Left lung (tissue), 10 donors: ENCODE results near the gene B3GNT4. TPM values are rescaled to one million over a fixed set of nuclear protein-coding genes. Genes with fewer than 3 reads are reported as not detected.

Experiments used
- ATAC-seq: fragments of 200-7000 bp; cut with Tn5 transposase; one replicate; pipeline ENCODE4 v1.9.1; 2020; ENCODE audit warnings: moderate library complexity
- DNase-seq, 4 donors: peaks; one replicate each; pipeline ENCODE4 v3.0.0-alpha.2; 2013 to 2020
- H3K27ac ChIP-seq, 2 donors: fragments of 200-600 bp; sonication (generic) in 1 of 2; one replicate each; pipeline versions ENCODE4 v1.5.0 to v1.8.0; 2020 to 2021
- H3K27me3 ChIP-seq, 2 donors: fragments of 200-600 bp; sonication (generic) in 1 of 2; one replicate each; pipeline versions ENCODE4 v1.5.0 to v1.8.0; 2020 to 2021
- H3K36me3 ChIP-seq, 2 donors: fragments of 200-600 bp; sonication (generic) in 1 of 2; one replicate each; pipeline versions ENCODE4 v1.5.0 to v1.8.0; 2020 to 2021
- H3K4me1 ChIP-seq, 2 donors: fragments of 200-600 bp; one replicate each; pipeline ENCODE4 v1.8.0; 2021
- H3K4me3 ChIP-seq, 2 donors: fragments of 200-600 bp; sonication (generic) in 1 of 2; one replicate each; pipeline versions ENCODE4 v1.5.0 to v1.8.0; 2020 to 2021; ENCODE audit warnings: mild to moderate bottlenecking in 1 of 2
- H3K9me3 ChIP-seq, 2 donors: fragments of 200-600 bp; sonication (generic) in 1 of 2; one replicate each; pipeline versions ENCODE4 v1.5.0 to v1.8.0; 2020 to 2021
- CTCF ChIP-seq, 2 donors: fragments of 200-600 bp; sonication (generic) in 1 of 2; IDR thresholded peaks; one replicate each; pipeline versions ENCODE4 v1.5.0 to v1.8.0; 2021; ENCODE audit warnings: antibody characterized with exemption in 2 of 2
- intact Hi-C, 2 donors: fragments of 100-400 bp; cut with DNase I; formaldehyde crosslinking; loops; one replicate each; pipeline versions ENCODE4 v1.11.2 to v1.14.2; 2022
- polyA plus RNA-seq, 6 donors: library from polyadenylated mRNA; unstranded; fragments of 120-200 nt; gene quantifications; one replicate each; pipeline ENCODE4 v1.2.1, GENCODE V29; 2013; ENCODE audit not compliant: insufficient read length in 6 of 6
- total RNA-seq, 2 donors: library from RNA; stranded (reverse); fragmentation: NEBNext Ultra II Directional; extraction: Animal tissue kit (Norgen Biotek cat#: 25700); gene quantifications; one replicate each; pipeline ENCODE4 v1.2.1, GENCODE V29; 2021
- donor health status: DM: no; HTN: yes; CAD: no.
- donor health status: DM: no; HTN: no; CAD: no.

The B3GNT4 gene
- total and polyA plus RNA-seq, 8 donors, result 0.22 to 1.6 (median 0.82) TPM

- DNase-seq, result no peak
- no peak for ATAC-seq
- Histone ChIP-seq H3K27ac (no peak overlapping the region), H3K36me3 (peaks cover 0 to 75% of the 10 kb centered on the region in 2 donors), H3K4me3 (no peak overlapping the region), H3K9me3 (no peaks in the 10 kb centered on the region), H3K27me3 (no peaks in the 10 kb centered on the region), H3K4me1 (no peaks in the 10 kb centered on the region)
- no peak for TF ChIP-seq CTCF (IDR thresholded peaks at IDR 0.05)
- intact Hi-C loops, result no loop called here
These were observed 29.2 kb downstream of the B3GNT4 start for GRCh38 chr12:122232691-122233090.

GRCh38 chr12:122235741-122236140 is 32.2 kb downstream of the B3GNT4 start:
- no peaks in the 10 kb centered on the region for H3K9me3 ChIP-seq
- H3K27ac ChIP-seq, result peak overlapping the region in 1 of 2 donors; percentile 3
- no peak overlapping the region for H3K4me3 ChIP-seq
- TF ChIP-seq CTCF (IDR thresholded peaks at IDR 0.05), result no peak
- DNase-seq, result no peak
- H3K4me1 ChIP-seq, result no peaks in the 10 kb centered on the region
- intact Hi-C loops, result no loop called here
- peaks cover 0 to 80% of the 10 kb centered on the region in 2 donors for H3K36me3 ChIP-seq
- H3K27me3 ChIP-seq, result no peaks in the 10 kb centered on the region
- no peak for ATAC-seq

- DNase-seq, result no peak
- Histone ChIP-seq H3K27ac (no peak overlapping the region), H3K36me3 (peaks cover 0 to 80% of the 10 kb centered on the region in 2 donors), H3K4me3 (no peak overlapping the region), H3K9me3 (no peaks in the 10 kb centered on the region), H3K27me3 (no peaks in the 10 kb centered on the region), H3K4me1 (no peaks in the 10 kb centered on the region)
- intact Hi-C loops, result no loop called here
- no peak for TF ChIP-seq CTCF (IDR thresholded peaks at IDR 0.05)
- no peak for ATAC-seq
These were observed 35.4 kb downstream of the B3GNT4 start for GRCh38 chr12:122238861-122239260.

GRCh38 chr12:122243965-122244364 is 40.5 kb downstream of the B3GNT4 start:
- DNase-seq (no peak), ATAC-seq (no peak)
- no peaks in the 10 kb centered on the region for H3K9me3 ChIP-seq
- peaks cover 0 to 84% of the 10 kb centered on the region in 2 donors for H3K36me3 ChIP-seq
- no peak overlapping the region for H3K4me3 ChIP-seq
- TF ChIP-seq CTCF (IDR thresholded peaks at IDR 0.05), result no peak
- H3K4me1 ChIP-seq, result no peaks in the 10 kb centered on the region
- peak overlapping the region in 1 of 2 donors; percentile 41 for H3K27ac ChIP-seq
- intact Hi-C loops, result no loop called here
- H3K27me3 ChIP-seq, result no peaks in the 10 kb centered on the region

- H3K27me3 ChIP-seq, result no peaks in the 10 kb centered on the region
- ATAC-seq (no peak), DNase-seq (no peak)
- H3K9me3 ChIP-seq, result no peaks in the 10 kb centered on the region
- intact Hi-C loops, result no loop called here
- H3K4me3 ChIP-seq, result no peak overlapping the region
- peaks cover 0 to 84% of the 10 kb centered on the region in 2 donors for H3K36me3 ChIP-seq
- H3K27ac ChIP-seq, result peak overlapping the region in 1 of 2 donors; percentile 41
- H3K4me1 ChIP-seq, result no peaks in the 10 kb centered on the region
- TF ChIP-seq CTCF (IDR thresholded peaks at IDR 0.05), result no peak
These were observed 41.3 kb downstream of the B3GNT4 start for GRCh38 chr12:122244565-122245371.
